Measurements from ENCODE around the gene MMP25. TPM values are rescaled to one million over a fixed set of nuclear protein-coding genes. Genes with fewer than 3 reads are reported as not detected.

Gene MMP25, protein sequence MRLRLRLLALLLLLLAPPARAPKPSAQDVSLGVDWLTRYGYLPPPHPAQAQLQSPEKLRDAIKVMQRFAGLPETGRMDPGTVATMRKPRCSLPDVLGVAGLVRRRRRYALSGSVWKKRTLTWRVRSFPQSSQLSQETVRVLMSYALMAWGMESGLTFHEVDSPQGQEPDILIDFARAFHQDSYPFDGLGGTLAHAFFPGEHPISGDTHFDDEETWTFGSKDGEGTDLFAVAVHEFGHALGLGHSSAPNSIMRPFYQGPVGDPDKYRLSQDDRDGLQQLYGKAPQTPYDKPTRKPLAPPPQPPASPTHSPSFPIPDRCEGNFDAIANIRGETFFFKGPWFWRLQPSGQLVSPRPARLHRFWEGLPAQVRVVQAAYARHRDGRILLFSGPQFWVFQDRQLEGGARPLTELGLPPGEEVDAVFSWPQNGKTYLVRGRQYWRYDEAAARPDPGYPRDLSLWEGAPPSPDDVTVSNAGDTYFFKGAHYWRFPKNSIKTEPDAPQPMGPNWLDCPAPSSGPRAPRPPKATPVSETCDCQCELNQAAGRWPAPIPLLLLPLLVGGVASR
- total RNA-seq = 0.13 and 0.19 TPM in 2 replicates
- long read RNA-seq, partial matches to known transcripts = 0 of 1 reads
- long read RNA-seq, other reads (novel, unspliced or antisense) = 1 of 1 reads

DNA sequence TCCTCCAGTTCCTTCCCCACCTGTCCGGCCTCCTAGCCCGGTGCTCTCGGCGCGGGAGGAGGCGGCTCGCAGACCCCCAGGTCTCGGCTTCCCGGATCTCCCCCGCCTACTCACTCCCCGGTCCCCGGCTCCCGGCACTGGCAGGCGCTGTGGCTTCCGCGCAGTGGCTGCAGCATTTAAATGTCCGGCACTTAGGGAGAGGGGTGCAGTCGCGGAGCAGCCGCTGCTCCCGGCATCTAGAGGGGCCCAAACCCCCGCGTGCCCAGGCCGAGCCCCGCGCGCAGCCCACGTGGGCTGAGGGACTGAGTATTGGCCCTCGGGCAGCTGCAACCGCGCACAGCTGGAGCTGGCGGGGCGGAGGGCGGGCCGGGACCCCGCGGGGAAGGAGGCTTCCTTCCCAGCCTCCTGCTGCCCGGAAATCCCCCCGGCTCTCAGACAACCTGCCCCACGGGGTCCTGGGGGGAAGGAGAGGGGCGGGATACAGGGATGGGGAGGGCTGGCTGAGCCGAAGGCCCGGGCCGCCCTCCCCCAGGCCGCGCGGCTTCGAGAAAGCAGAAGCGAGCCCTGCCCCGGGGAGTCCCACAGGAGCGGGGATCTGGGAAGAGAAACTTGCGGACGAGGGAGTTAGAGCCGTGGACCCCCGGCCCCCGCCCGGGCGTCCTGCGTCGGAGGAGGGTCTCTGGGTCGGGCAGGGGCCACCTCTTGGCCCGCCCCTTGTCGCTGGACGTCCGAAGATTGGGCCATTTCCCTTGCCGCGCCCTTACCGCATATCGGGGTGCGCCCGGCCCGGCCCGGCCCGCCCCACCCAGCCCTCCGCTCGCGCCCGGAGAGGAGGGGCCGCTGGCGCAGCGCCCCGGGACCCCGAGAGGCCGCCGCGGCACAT, at the start of gene MMP25:
MMP25 (plus strand) TSS at position 804 of the 883 bp plus-strand sequence. CDS start 357 bp downstream, outside the sequence.
- Mint-ChIP-seq H3K36me3 (ENCODE audit: insufficient read depth) (no peaks in the 10 kb centered on the region), H3K4me3 (ENCODE audit: low read depth) (peak within 1 kb of the TSS; percentile 62), H3K9me3 (ENCODE audit: low read depth) (no peaks in the 10 kb centered on the region), H3K27ac (no peak within 1 kb of the TSS), H3K27me3 (peaks cover 70% of the 10 kb centered on the region), H3K4me1 (ENCODE audit: low read depth) (peaks cover 5% of the 10 kb centered on the region)
- TF ChIP-seq, protein P1, sequence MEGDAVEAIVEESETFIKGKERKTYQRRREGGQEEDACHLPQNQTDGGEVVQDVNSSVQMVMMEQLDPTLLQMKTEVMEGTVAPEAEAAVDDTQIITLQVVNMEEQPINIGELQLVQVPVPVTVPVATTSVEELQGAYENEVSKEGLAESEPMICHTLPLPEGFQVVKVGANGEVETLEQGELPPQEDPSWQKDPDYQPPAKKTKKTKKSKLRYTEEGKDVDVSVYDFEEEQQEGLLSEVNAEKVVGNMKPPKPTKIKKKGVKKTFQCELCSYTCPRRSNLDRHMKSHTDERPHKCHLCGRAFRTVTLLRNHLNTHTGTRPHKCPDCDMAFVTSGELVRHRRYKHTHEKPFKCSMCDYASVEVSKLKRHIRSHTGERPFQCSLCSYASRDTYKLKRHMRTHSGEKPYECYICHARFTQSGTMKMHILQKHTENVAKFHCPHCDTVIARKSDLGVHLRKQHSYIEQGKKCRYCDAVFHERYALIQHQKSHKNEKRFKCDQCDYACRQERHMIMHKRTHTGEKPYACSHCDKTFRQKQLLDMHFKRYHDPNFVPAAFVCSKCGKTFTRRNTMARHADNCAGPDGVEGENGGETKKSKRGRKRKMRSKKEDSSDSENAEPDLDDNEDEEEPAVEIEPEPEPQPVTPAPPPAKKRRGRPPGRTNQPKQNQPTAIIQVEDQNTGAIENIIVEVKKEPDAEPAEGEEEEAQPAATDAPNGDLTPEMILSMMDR (IDR thresholded peaks at IDR 0.05; ENCODE audit: unreplicated experiment) = no peak
- no peak for DNase-seq (ENCODE audit: low spot score, unreplicated experiment)

DNA sequence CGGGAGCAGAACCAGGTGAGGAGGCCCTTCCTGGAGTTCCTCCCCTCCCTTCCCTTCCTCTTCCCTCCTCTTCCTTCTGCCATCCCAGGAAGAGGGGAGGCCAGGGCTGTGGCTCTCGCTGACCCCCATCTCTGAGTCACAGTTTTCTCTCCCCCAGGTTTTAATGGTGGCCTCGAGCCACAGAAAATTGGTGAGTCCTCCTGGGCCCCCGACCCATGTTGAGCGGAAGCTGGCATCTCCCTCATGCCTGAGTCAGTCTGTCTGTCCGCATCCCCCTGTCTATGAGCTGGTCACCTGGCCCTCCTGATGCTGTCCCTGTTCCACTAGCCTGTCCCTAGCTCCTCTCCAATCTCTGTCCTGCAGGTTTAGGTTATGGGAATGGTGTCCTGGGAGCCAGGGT, 46.4 kb upstream of the MMP25 start:
- no peaks in the 10 kb centered on the region for H3K9me3 Mint-ChIP-seq (ENCODE audit: low read depth)
- TF ChIP-seq, protein P1 (IDR thresholded peaks at IDR 0.05; ENCODE audit: unreplicated experiment) = no peak
- no peak overlapping the region for H3K27ac Mint-ChIP-seq
- peaks cover 1% of the 10 kb centered on the region for H3K36me3 Mint-ChIP-seq (ENCODE audit: insufficient read depth)
- no peaks in the 10 kb centered on the region for H3K4me1 Mint-ChIP-seq (ENCODE audit: low read depth)
- no peak overlapping the region for H3K4me3 Mint-ChIP-seq (ENCODE audit: low read depth)
- no peak for DNase-seq (ENCODE audit: low spot score, unreplicated experiment)
- H3K27me3 Mint-ChIP-seq = no peaks in the 10 kb centered on the region

DNA sequence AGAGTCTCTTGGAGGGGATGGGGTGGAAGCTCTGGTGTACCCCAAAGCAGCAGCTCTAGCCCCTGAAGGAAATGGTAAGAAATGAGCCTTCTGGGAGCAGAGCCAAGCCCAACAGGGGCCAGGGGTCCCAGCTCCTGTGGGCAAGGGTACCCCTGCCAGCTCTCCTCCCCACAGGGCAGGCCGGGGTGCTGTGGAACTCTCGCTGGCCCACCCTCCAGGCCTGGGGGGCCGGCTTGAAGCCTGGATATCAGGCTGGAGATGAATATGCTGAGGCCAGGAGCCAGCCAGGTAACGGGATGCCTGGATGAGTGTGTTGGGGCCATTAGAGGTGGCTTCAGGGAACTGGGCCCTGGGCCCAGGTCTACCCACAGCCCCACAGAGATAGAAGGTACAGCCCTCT, 45.8 kb upstream of the MMP25 start:
- no peak for DNase-seq (ENCODE audit: low spot score, unreplicated experiment)
- Mint-ChIP-seq H3K4me3 (ENCODE audit: low read depth) (no peak overlapping the region), H3K4me1 (ENCODE audit: low read depth) (no peaks in the 10 kb centered on the region), H3K27ac (no peak overlapping the region), H3K36me3 (ENCODE audit: insufficient read depth) (peaks cover 1% of the 10 kb centered on the region), H3K9me3 (ENCODE audit: low read depth) (no peaks in the 10 kb centered on the region), H3K27me3 (no peaks in the 10 kb centered on the region)
- TF ChIP-seq, protein P1 (IDR thresholded peaks at IDR 0.05; ENCODE audit: unreplicated experiment) = no peak

DNA sequence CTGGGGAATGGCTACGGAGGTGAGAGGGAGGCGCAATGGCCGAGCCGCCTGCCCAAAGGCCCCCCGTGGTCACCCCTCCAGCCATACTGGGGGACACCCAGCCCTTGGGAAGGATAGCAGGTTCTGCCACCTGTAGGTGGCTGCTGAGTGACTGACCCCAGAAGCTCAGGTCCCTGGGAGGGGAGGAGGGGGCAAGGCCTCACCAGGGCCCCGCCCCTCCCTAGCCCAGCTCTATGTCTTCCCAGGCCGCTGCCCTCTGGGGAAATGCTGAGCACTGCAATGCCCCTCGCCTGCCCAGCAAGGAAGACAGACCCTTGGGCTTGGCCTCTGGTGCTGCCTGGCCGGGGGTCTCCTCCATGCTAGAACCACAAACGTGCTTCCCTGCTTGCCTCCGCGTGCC, 45.0 kb upstream of the MMP25 start:
- no peaks in the 10 kb centered on the region for H3K27me3 Mint-ChIP-seq
- DNase-seq (ENCODE audit: low spot score, unreplicated experiment) = no peak
- no peak overlapping the region for H3K4me3 Mint-ChIP-seq (ENCODE audit: low read depth)
- peaks cover 4% of the 10 kb centered on the region for H3K4me1 Mint-ChIP-seq (ENCODE audit: low read depth)
- TF ChIP-seq, protein P1 (IDR thresholded peaks at IDR 0.05; ENCODE audit: unreplicated experiment) = no peak
- H3K27ac Mint-ChIP-seq = no peak overlapping the region
- no peaks in the 10 kb centered on the region for H3K9me3 Mint-ChIP-seq (ENCODE audit: low read depth)
- peaks cover 1% of the 10 kb centered on the region for H3K36me3 Mint-ChIP-seq (ENCODE audit: insufficient read depth)

Data from progenitor cell of endocrine pancreas (in vitro differentiated cells).